ENCODE data around the gene AGXT2.

GRCh38 chr5:35038891-35039290 is 8.9 kb downstream of the AGXT2 start:
- no peak for TF ChIP-seq NFRKB (IDR thresholded peaks at IDR 0.05)
- no peak for TF ChIP-seq BHLHE40 (IDR thresholded peaks at IDR 0.05; ENCODE audit: borderline replicate concordance)
- TF ChIP-seq SUZ12 (IDR thresholded peaks at IDR 0.05) = no peak
- TF ChIP-seq FOXK2 (IDR thresholded peaks at IDR 0.05) = no peak
- no peak for TF ChIP-seq L3MBTL2 (conservative IDR thresholded peaks at IDR 0.05)
- no peak for TF ChIP-seq FOXA1 (IDR thresholded peaks at IDR 0.05)
- no peak for TF ChIP-seq HDGF (IDR thresholded peaks at IDR 0.05; ENCODE audit: borderline replicate concordance)
- no peak for TF ChIP-seq SP1 (IDR thresholded peaks at IDR 0.05)
- TF ChIP-seq, protein P1, sequence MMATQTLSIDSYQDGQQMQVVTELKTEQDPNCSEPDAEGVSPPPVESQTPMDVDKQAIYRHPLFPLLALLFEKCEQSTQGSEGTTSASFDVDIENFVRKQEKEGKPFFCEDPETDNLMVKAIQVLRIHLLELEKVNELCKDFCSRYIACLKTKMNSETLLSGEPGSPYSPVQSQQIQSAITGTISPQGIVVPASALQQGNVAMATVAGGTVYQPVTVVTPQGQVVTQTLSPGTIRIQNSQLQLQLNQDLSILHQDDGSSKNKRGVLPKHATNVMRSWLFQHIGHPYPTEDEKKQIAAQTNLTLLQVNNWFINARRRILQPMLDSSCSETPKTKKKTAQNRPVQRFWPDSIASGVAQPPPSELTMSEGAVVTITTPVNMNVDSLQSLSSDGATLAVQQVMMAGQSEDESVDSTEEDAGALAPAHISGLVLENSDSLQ (IDR thresholded peaks at IDR 0.05) = no peak
- TF ChIP-seq ELF4 (IDR thresholded peaks at IDR 0.05) = no peak
- no peak for TF ChIP-seq CTBP1 (IDR thresholded peaks at IDR 0.05; ENCODE audit: borderline replicate concordance)
